Thyroid gland (tissue), 4 donors: ENCODE data around the gene OR10G8. TPM values are rescaled to one million over a fixed set of nuclear protein-coding genes. Genes with fewer than 3 reads are reported as not detected.
"Not testable (repeated sequence)": the region's sequence is repeated elsewhere in the genome, so short reads cannot be mapped to it uniquely, and the experiment has no call there.

ENCODE experiments used
- DNase-seq, 2 donors: peaks; one replicate each; pipeline ENCODE4 v3.0.0-alpha.2; 2019
- H3K27ac ChIP-seq, 3 donors: fragments of 200-600 bp; sonication (generic); 1 replicate in 2 of 3; 2 replicates in 1 of 3; pipeline ENCODE4 v1.5.1; 2016 to 2019; ENCODE audit warnings: mild to moderate bottlenecking in 1 of 3, moderate library complexity in 1 of 3
- H3K27me3 ChIP-seq: fragments of 200-600 bp; sonication (generic); one replicate; pipeline ENCODE4 v1.5.1; 2019
- H3K36me3 ChIP-seq, 2 donors: fragments of 200-600 bp; sonication (generic); one replicate each; pipeline ENCODE4 v1.5.1; 2016 to 2019
- H3K4me1 ChIP-seq, 2 donors: fragments of 200-600 bp; sonication (generic); one replicate each; pipeline ENCODE4 v1.5.1; 2017 to 2019
- H3K4me3 ChIP-seq, 3 donors: fragments of 200-600 bp; sonication (generic); replicated peaks in 1 of 3; 1 replicate in 2 of 3; 2 replicates in 1 of 3; pipeline ENCODE4 v1.5.1; 2016; ENCODE audit warnings: mild to moderate bottlenecking in 1 of 3
- H3K9me3 ChIP-seq: fragments of 200-600 bp; sonication (generic); one replicate; pipeline ENCODE4 v1.5.1; 2017
- CTCF ChIP-seq, 6 experiments: fragments of 200-600 bp in 3 of 6; fragments of 450-650 bp in 3 of 6; sonication (generic) in 3 of 6; IDR thresholded peaks; one replicate each; pipeline ENCODE4 v1.5.1; 2016 to 2019; ENCODE audit warnings: antibody characterized with exemption in 6 of 6, mild to moderate bottlenecking in 2 of 6, inconsistent platforms in 1 of 6, moderate library complexity in 1 of 6
- POLR2A ChIP-seq, 2 donors: fragments of 450-650 bp; IDR thresholded peaks; one replicate each; pipeline ENCODE4 v1.6.1; 2017; ENCODE audit warnings: antibody characterized with exemption in 2 of 2, mild to moderate bottlenecking in 2 of 2, moderate library complexity in 1 of 2
- WGBS, 2 donors: methylation state at CpG; one replicate each; pipeline ENCODE4 v1.1.5; 2017; 5-methylcytosine and 5-hydroxymethylcytosine counted together
- intact Hi-C: fragments of 100-400 bp; cut with DNase I; formaldehyde crosslinking; loops from one replicate; pipeline ENCODE4 v1.15.1; 2023
- total RNA-seq, 4 donors: library from RNA; depleted of rRNA; stranded (reverse); fragments of >200 nt; gene quantifications; one replicate each; pipeline ENCODE4 v1.2.3, GENCODE V29; 2016

The OR10G8 gene
- not detected for total RNA-seq

- intact Hi-C loops = no loop called here
- TF ChIP-seq POLR2A (IDR thresholded peaks at IDR 0.05) = no peak
- TF ChIP-seq CTCF (IDR thresholded peaks at IDR 0.05) = no peak
- 58 to 81% methylated on average over 2 of the region's 2 CpGs for WGBS, 2 donors
- Histone ChIP-seq H3K9me3 (no peaks in the 10 kb centered on the region), H3K4me3 (no peak within 1 kb of the TSS), H3K27ac (no peak within 1 kb of the TSS), H3K4me1 (no peaks in the 10 kb centered on the region), H3K27me3 (no peaks in the 10 kb centered on the region), H3K36me3 (no peaks in the 10 kb centered on the region)
- DNase-seq = no peak
Measured at GRCh38 chr11:124026498-124026897, at the start of gene OR10G8. TSS of gene OR10G8 (plus strand) at chr11:124026798. CDS start at chr11:124029623, 2,825 bp downstream.

GRCh38 chr11:123977731-123978347 lies 48.8 kb upstream of the OR10G8 start, which contains the start of gene OR10S1:
TSS of gene OR10S1 (minus strand) at chr11:123977781. CDS start at chr11:123977664, 117 bp downstream.
- no peak for TF ChIP-seq CTCF (IDR thresholded peaks at IDR 0.05)
- no peak for TF ChIP-seq POLR2A (IDR thresholded peaks at IDR 0.05)
- no peak for DNase-seq
- no peaks in the 10 kb centered on the region for H3K36me3 ChIP-seq
- H3K4me1 ChIP-seq = no peaks in the 10 kb centered on the region
- H3K4me3 ChIP-seq = no peak within 1 kb of the TSS
- no peaks in the 10 kb centered on the region for H3K9me3 ChIP-seq
- intact Hi-C loops = no loop called here
- H3K27ac ChIP-seq = no peak within 1 kb of the TSS
- no peaks in the 10 kb centered on the region for H3K27me3 ChIP-seq

- WGBS, 2 donors = 90 to 95% methylated on average over 5 of the region's 5 CpGs
- no peak overlapping the region for H3K27ac ChIP-seq
- intact Hi-C loops = no loop called here
- no peaks in the 10 kb centered on the region for H3K36me3 ChIP-seq
- H3K4me3 ChIP-seq = no peak overlapping the region
- no peaks in the 10 kb centered on the region for H3K27me3 ChIP-seq
- H3K4me1 ChIP-seq = no peaks in the 10 kb centered on the region
- H3K9me3 ChIP-seq = no peaks in the 10 kb centered on the region
- no peak for TF ChIP-seq CTCF (IDR thresholded peaks at IDR 0.05)
- TF ChIP-seq POLR2A (IDR thresholded peaks at IDR 0.05) = no peak
- DNase-seq = no peak
Measured at GRCh38 chr11:123979311-123979710, 47.3 kb upstream of the OR10G8 start.

GRCh38 chr11:123995119-123995518 lies 31.5 kb upstream of the OR10G8 start, which contains the start of gene OR10G6:
TSS of gene OR10G6 (minus strand) at chr11:123995161. CDS start at chr11:123995161, 0 bp downstream.
- intact Hi-C loops = no loop called here
- no peak within 1 kb of the TSS for H3K4me3 ChIP-seq
- WGBS, 2 donors = 64 to 88% methylated on average over 1 of the region's 1 CpG
- no peaks in the 10 kb centered on the region for H3K36me3 ChIP-seq
- H3K4me1 ChIP-seq = no peaks in the 10 kb centered on the region
- H3K9me3 ChIP-seq = no peaks in the 10 kb centered on the region
- no peak for TF ChIP-seq POLR2A (IDR thresholded peaks at IDR 0.05)
- TF ChIP-seq CTCF (IDR thresholded peaks at IDR 0.05) = no peak
- no peaks in the 10 kb centered on the region for H3K27me3 ChIP-seq
- no peak within 1 kb of the TSS for H3K27ac ChIP-seq
- no peak for DNase-seq

GRCh38 chr11:124012697-124013096 lies 13.9 kb upstream of the OR10G8 start, which contains the start of gene OR10G4:
TSS of gene OR10G4 (plus strand) at chr11:124012997. CDS start at chr11:124015575, 2,578 bp downstream.
- no peaks in the 10 kb centered on the region for H3K27me3 ChIP-seq
- intact Hi-C loops = no loop called here
- no peak for DNase-seq
- H3K4me3 ChIP-seq = no peak within 1 kb of the TSS
- no peak for TF ChIP-seq CTCF (IDR thresholded peaks at IDR 0.05)
- TF ChIP-seq POLR2A (IDR thresholded peaks at IDR 0.05) = no peak
- H3K4me1 ChIP-seq = no peaks in the 10 kb centered on the region
- no peaks in the 10 kb centered on the region for H3K36me3 ChIP-seq
- 81 to 86% methylated on average over 2 of the region's 2 CpGs for WGBS, 2 donors
- no peaks in the 10 kb centered on the region for H3K9me3 ChIP-seq
- no peak within 1 kb of the TSS for H3K27ac ChIP-seq

- 90 to 100% methylated on average over 1 to 2 of the region's 9 CpGs for WGBS, 2 donors
Measured at GRCh38 chr11:124015837-124016236, 10.8 kb upstream of the OR10G8 start.

More at GRCh38 chr11:124015837-124016236, 10.8 kb upstream of the OR10G8 start:
- H3K9me3 ChIP-seq, H3K27ac ChIP-seq, H3K4me1 ChIP-seq, H3K36me3 ChIP-seq, H3K4me3 ChIP-seq, H3K27me3 ChIP-seq, DNase-seq, intact Hi-C loops: not testable (repeated sequence)
